Activated CD4-positive, alpha-beta T cell treated with anti-CD3 and anti-CD28 coated beads, Interleukin-2, amount 50 U/mL, for 24 hours (primary cell): ENCODE data around the gene ICAM3.

ENCODE experiments used
- DNase-seq, 2 donors: peaks; one replicate each; pipeline ENCODE4 v3.0.0-alpha.2; 2020; ENCODE audit warnings: low read depth in 1 of 2, low spot score in 1 of 2

Gene ICAM3

DNA sequence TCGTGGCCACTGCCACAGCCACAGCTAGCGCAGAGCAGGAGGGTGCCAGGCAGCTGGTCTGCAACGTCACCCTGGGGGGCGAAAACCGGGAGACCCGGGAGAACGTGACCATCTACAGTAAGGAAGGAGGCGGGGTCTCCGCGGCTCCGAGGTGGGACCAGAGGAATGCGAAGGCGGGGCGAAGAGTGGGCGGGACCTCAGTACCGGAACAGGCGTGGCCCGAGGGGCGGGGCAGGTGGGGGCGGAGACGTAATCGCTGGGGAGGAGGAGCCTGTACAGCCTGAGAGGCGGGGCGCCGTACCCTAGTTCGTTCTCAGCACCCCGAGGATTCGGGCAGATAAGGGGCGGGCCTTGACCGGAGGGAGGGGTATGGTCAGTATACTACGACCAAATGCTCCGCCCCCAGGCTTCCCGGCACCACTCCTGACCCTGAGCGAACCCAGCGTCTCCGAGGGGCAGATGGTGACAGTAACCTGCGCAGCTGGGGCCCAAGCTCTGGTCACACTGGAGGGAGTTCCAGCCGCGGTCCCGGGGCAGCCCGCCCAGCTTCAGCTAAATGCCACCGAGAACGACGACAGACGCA lies 47.1 kb downstream of the ICAM3 start:
- peak; percentile 40 to 48 for DNase-seq

DNA sequence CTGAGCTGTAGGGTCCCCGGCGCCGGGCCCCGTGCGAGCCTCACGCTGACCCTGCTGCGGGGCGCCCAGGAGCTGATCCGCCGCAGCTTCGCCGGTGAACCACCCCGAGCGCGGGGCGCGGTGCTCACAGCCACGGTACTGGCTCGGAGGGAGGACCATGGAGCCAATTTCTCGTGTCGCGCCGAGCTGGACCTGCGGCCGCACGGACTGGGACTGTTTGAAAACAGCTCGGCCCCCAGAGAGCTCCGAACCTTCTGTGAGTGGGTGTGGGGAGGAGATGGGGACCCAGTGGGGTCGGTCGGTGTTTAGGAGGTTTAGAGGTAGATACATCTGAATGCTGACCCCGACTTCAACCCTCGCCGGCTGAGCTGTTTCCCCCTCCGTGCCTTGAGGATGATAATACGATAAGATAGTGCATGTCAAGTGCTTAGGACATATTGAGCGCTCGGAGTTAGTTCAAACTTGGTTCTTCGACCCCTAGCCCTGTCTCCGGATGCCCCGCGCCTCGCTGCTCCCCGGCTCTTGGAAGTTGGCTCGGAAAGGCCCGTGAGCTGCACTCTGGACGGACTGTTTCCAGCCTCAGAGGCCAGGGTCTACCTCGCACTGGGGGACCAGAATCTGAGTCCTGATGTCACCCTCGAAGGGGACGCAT lies 47.7 kb downstream of the ICAM3 start:
- no peak for DNase-seq

DNA sequence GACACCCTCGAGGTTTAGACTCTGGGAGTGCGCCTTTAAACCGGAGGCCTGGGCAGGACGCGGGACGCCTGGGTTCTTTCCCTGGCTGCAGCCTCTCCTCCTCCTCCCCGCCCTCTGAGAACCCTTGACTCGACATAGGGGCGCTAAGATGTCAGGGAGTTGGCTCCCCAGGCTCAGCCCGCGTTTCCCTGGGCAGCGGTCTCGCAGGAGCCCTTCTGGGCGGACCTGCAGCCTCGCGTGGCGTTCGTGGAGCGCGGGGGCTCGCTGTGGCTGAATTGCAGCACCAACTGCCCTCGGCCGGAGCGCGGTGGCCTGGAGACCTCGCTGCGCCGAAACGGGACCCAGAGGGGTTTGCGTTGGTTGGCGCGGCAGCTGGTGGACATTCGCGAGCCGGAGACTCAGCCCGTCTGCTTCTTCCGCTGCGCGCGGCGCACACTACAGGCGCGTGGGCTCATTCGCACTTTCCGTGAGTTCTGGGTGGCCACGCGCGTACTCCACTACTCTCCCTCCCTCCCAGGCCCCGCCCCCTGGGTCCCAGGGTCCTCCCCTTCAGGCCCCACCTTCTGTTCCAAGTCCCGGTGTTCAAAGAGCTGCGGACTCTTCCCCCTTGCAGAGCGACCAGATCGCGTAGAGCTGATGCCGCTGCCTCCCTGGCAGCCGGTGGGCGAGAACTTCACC lies 48.4 kb downstream of the ICAM3 start:
- DNase-seq: no peak

DNA sequence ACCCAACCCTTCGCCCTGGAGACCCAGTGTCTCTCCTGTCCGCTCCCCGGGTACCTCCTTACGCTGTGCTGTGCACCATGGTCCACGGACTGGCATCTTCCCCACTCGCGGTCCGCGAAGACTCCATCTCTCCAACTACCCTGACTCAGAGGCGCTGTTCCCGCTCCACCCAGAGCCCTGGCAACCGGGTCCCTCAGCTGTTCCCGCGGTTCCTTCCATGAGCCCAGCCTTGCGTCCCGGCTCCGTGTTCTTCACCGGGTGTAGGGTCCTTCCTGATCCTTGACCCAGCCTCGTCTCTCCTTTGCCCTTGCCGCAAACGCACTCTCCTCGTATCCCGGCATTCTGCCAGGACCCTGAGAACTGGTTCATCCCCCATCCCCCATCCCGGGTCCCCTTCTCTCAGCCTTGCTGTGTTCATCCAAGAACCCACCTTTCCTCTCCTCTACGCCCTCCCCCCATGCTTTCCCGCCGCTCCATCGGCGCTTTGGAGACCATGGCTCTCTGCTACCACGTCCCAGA lies 49.0 kb downstream of the ICAM3 start:
- DNase-seq: no peak

DNA sequence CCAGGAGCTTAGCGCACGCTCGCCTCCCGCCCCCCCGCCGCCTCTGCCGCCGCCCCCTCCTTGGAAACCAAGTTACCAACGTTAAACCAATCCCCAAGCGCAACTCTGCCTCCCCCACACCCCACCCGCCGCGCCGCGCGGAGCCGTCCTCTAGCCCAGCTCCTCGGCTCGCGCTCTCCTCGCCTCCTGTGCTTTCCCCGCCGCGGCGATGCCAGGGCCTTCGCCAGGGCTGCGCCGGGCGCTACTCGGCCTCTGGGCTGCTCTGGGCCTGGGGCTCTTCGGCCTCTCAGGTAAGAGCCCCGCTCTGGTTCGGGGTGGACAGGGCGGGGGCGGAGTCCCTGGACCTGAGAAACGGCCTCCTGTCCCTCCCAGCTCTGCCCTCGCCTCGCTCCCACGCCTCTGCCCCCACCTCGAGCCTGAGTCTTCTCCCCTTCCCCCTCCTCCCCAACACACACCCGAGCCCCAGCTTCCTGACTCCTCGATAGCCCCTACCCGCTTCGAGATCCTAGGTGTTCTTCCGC lies 49.5 kb downstream of the ICAM3 start, which contains the start of gene ICAM5:
Gene ICAM5, plus strand, starts transcription at position 117 of the 521 bp plus-strand sequence. Its CDS starts 92 bp downstream, at position 209.
- peak in 1 of 2 donors; percentile 20 for DNase-seq

- DNase-seq: peak; percentile 35 to 52
These were observed 50.1 kb downstream of the ICAM3 start for GRCh38 chr19:10289167-10289835.

DNA sequence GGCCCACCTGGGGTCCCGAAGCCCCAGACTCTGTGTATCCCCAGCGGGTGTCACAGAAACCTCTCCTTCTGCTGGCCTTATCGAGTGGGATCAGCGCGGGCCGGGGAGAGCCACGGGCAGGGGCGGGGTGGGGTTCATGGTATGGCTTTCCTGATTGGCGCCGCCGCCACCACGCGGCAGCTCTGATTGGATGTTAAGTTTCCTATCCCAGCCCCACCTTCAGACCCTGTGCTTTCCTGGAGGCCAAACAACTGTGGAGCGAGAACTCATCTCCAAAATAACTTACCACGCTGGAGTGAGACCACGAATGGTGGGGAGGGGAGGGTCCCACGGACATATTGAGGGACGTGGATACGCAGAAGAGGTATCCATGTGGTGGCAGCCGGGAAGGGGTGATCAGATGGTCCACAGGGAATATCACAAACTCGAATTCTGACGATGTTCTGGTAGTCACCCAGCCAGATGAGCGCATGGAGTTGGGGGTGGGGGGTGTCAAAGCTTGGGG lies 50.7 kb downstream of the ICAM3 start:
- DNase-seq: no peak

GRCh38 chr19:10286803-10287737 lies 52.4 kb downstream of the ICAM3 start, which contains the start of gene ICAM4:
Gene ICAM4 (plus strand): TSS chr19:10286955. CDS start chr19:10287013, 58 bp downstream.
- DNase-seq: no peak

DNA sequence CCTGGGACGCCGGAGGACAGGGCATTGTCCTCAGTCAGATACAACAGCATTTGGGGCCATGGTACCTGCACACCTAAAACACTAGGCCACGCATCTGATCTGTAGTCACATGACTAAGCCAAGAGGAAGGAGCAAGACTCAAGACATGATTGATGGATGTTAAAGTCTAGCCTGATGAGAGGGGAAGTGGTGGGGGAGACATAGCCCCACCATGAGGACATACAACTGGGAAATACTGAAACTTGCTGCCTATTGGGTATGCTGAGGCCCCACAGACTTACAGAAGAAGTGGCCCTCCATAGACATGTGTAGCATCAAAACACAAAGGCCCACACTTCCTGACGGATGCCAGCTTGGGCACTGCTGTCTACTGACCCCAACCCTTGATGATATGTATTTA lies 54.0 kb downstream of the ICAM3 start:
- DNase-seq: no peak

DNA sequence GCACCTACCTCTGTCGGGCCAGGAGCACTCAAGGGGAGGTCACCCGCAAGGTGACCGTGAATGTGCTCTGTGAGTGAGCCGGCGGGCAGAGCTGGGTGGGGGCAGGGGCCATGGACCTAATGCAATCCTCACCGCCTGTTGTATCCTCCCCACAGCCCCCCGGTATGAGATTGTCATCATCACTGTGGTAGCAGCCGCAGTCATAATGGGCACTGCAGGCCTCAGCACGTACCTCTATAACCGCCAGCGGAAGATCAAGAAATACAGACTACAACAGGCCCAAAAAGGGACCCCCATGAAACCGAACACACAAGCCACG lies 54.5 kb downstream of the ICAM3 start:
- no peak for DNase-seq

DNA sequence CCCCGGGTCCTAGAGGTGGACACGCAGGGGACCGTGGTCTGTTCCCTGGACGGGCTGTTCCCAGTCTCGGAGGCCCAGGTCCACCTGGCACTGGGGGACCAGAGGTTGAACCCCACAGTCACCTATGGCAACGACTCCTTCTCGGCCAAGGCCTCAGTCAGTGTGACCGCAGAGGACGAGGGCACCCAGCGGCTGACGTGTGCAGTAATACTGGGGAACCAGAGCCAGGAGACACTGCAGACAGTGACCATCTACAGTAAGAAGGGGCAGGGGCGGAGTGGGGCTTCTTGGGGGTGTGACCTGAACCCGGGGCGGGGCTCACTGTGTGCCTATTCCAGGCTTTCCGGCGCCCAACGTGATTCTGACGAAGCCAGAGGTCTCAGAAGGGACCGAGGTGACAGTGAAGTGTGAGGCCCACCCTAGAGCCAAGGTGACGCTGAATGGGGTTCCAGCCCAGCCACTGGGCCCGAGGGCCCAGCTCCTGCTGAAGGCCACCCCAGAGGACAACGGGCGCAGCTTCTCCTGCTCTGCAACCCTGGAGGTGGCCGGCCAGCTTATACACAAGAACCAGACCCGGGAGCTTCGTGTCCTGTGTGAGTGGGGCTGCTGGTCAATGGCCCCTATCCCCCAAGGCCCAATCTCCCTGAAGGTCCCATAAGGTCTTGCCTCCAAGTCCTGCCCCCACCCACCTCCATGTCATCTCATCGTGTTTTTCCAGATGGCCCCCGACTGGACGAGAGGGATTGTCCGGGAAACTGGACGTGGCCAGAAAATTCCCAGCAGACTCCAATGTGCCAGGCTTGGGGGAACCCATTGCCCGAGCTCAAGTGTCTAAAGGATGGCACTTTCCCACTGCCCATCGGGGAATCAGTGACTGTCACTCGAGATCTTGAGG lies 55.1 kb downstream of the ICAM3 start:
- no peak for DNase-seq
